Panc1 (cell line): ENCODE measurements around the gene SLITRK3. TPM values are rescaled to one million over a fixed set of nuclear protein-coding genes. Genes with fewer than 3 reads are reported as not detected.

Experiments
- ATAC-seq: fragments of 200-7000 bp; cut with Tn5 transposase; 2 replicates; pipeline ENCODE4 v1.9.1; 2020; ENCODE audit warnings: mild to moderate bottlenecking, moderate library complexity
- Bru-seq: library from RNA; stranded (reverse); fragments of 400-500 nt; gene quantifications from one replicate; lab custom pipeline; 2021; lab: Mats Ljungman, UMichigan
- BruChase-seq, 2 experiments: library from RNA; stranded (reverse); fragments of 400-500 nt; gene quantifications; one replicate each; lab custom pipeline; 2021; lab: Mats Ljungman, UMichigan
- BruUV-seq: library from RNA; stranded (reverse); fragments of 400-500 nt; replicated peaks from 2 replicates; lab custom pipeline; 2021; lab: Mats Ljungman, UMichigan
- CTCF ChIA-PET: fragments of 300-600 bp; sonication (Branson Sonifier 250); formaldehyde crosslinking; loops from one replicate; lab custom pipeline; 2022; ENCODE audit warnings: antibody characterized with exemption; lab: Charles Lee
- POLR2A ChIA-PET: fragments of 300-600 bp; sonication (Branson Sonifier 250); formaldehyde crosslinking; loops from one replicate; lab custom pipeline; 2022; ENCODE audit warnings: antibody characterized with exemption; lab: Charles Lee
- DNase-seq: peaks from one replicate; pipeline ENCODE4 v3.0.0-alpha.2; 2010; ENCODE audit warnings: low read depth, low spot score
- H3K27ac ChIP-seq: 2 replicates; pipeline ENCODE4 v1.5.1; 2011; ENCODE audit warnings: mild to moderate bottlenecking, low read length, inconsistent platforms
- H3K27me3 ChIP-seq: fragments of 200-500 bp; sonication (Bioruptor generic); 2 replicates; pipeline ENCODE4 v1.6.0; 2014; ENCODE audit warnings: low read length, inconsistent platforms; ENCODE audit not compliant: control insufficient read depth, insufficient read depth
- H3K36me3 ChIP-seq: fragments of 200-500 bp; sonication (Bioruptor generic); 2 replicates; pipeline ENCODE4 v1.5.1; 2014; ENCODE audit warnings: inconsistent platforms, mild to moderate bottlenecking, low read length, moderate library complexity; ENCODE audit not compliant: control insufficient read depth, insufficient read depth
- H3K4me1 ChIP-seq: 2 replicates; pipeline ENCODE4 v1.5.1; 2011; ENCODE audit warnings: inconsistent platforms, mild to moderate bottlenecking, low read length, moderate library complexity; ENCODE audit not compliant: control insufficient read depth, insufficient read depth
- H3K4me3 ChIP-seq, 2 experiments: 2 replicates each; pipeline ENCODE4 v1.5.1; 2011 to 2012; ENCODE audit warnings: low read depth in 2 of 2, low read length in 2 of 2, mild to moderate bottlenecking in 2 of 2, inconsistent platforms in 1 of 2, moderate library complexity in 1 of 2
- H3K9me3 ChIP-seq: fragments of 200-500 bp; sonication (Bioruptor generic); 2 replicates; pipeline ENCODE4 v1.5.1; 2014; ENCODE audit warnings: low read depth, mild to moderate bottlenecking, inconsistent platforms, low read length, moderate library complexity; ENCODE audit not compliant: control insufficient read depth, insufficient read depth
- POLR2AphosphoS5 ChIP-seq: IDR thresholded peaks from 2 replicates; pipeline ENCODE4 v1.6.1; 2012; ENCODE audit warnings: mild to moderate bottlenecking, low read depth, low read length, moderate library complexity
- SIN3A ChIP-seq: IDR thresholded peaks from 2 replicates; pipeline ENCODE4 v1.6.1; 2012; ENCODE audit warnings: low read depth, mild to moderate bottlenecking, low read length, moderate library complexity, borderline replicate concordance; ENCODE audit not compliant: insufficient read depth
- TCF7L2 ChIP-seq: IDR thresholded peaks from 2 replicates; pipeline ENCODE4 v1.6.1; 2011; ENCODE audit warnings: mild to moderate bottlenecking, low read depth, low read length, inconsistent platforms
- in situ Hi-C: cut with HindIII; loops from 2 replicates; pipeline ENCODE4 v1.10.0; 2016; ENCODE audit warnings: low sequenced_read_pairs, low pct_unique_long_range_greater_than_20kb
- intact Hi-C: fragments of 100-400 bp; cut with micrococcal nuclease; formaldehyde crosslinking; loops from one replicate; pipeline ENCODE4 v1.10.0; 2022; ENCODE audit not compliant: unreplicated experiment
- long read RNA-seq: library from polyadenylated mRNA; unstranded; transcript quantifications from one replicate; pipeline ENCODE4 v2.0.0, GENCODE V29; 2021; ENCODE audit not compliant: unreplicated experiment
- polyA plus RNA-seq: library from polyadenylated mRNA; unstranded; fragments of >200 nt; gene quantifications from one replicate; pipeline ENCODE4 v1.2.1, GENCODE V29; 2012; ENCODE audit warnings: missing spikeins; ENCODE audit not compliant: insufficient read length
- total RNA-seq: library from RNA; stranded (reverse); gene quantifications from one replicate; pipeline ENCODE4 v1.2.1, GENCODE V29; 2021; ENCODE audit not compliant: unreplicated experiment
- TF ChIP-seq, protein P1 (sequence below), 2 experiments: IDR thresholded peaks; 2 replicates each; pipeline ENCODE4 v1.6.1; 2011 to 2012; ENCODE audit warnings: low read depth in 2 of 2, control low read depth in 1 of 2, low read length in 1 of 2, mild to moderate bottlenecking in 1 of 2, moderate library complexity in 1 of 2; ENCODE audit not compliant: insufficient read depth in 1 of 2
- TF ChIP-seq, protein P2 (sequence below): fragments of 450-650 bp; IDR thresholded peaks from 2 replicates; pipeline ENCODE4 v1.5.1; 2017; ENCODE audit warnings: mild to moderate bottlenecking

The SLITRK3 gene, protein sequence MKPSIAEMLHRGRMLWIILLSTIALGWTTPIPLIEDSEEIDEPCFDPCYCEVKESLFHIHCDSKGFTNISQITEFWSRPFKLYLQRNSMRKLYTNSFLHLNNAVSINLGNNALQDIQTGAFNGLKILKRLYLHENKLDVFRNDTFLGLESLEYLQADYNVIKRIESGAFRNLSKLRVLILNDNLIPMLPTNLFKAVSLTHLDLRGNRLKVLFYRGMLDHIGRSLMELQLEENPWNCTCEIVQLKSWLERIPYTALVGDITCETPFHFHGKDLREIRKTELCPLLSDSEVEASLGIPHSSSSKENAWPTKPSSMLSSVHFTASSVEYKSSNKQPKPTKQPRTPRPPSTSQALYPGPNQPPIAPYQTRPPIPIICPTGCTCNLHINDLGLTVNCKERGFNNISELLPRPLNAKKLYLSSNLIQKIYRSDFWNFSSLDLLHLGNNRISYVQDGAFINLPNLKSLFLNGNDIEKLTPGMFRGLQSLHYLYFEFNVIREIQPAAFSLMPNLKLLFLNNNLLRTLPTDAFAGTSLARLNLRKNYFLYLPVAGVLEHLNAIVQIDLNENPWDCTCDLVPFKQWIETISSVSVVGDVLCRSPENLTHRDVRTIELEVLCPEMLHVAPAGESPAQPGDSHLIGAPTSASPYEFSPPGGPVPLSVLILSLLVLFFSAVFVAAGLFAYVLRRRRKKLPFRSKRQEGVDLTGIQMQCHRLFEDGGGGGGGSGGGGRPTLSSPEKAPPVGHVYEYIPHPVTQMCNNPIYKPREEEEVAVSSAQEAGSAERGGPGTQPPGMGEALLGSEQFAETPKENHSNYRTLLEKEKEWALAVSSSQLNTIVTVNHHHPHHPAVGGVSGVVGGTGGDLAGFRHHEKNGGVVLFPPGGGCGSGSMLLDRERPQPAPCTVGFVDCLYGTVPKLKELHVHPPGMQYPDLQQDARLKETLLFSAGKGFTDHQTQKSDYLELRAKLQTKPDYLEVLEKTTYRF
- total RNA-seq (not detected), Bru-seq, nascent RNA (not detected), BruChase-seq, experiment 1, labeled RNA remaining after a 2-hour chase (percentile 14 among the genes with signal in this experiment), BruChase-seq, experiment 2, labeled RNA remaining after a 6-hour chase (percentile 8 among the genes with signal in this experiment)
- polyA plus RNA-seq = not detected
- long read RNA-seq = 0 reads

DNA sequence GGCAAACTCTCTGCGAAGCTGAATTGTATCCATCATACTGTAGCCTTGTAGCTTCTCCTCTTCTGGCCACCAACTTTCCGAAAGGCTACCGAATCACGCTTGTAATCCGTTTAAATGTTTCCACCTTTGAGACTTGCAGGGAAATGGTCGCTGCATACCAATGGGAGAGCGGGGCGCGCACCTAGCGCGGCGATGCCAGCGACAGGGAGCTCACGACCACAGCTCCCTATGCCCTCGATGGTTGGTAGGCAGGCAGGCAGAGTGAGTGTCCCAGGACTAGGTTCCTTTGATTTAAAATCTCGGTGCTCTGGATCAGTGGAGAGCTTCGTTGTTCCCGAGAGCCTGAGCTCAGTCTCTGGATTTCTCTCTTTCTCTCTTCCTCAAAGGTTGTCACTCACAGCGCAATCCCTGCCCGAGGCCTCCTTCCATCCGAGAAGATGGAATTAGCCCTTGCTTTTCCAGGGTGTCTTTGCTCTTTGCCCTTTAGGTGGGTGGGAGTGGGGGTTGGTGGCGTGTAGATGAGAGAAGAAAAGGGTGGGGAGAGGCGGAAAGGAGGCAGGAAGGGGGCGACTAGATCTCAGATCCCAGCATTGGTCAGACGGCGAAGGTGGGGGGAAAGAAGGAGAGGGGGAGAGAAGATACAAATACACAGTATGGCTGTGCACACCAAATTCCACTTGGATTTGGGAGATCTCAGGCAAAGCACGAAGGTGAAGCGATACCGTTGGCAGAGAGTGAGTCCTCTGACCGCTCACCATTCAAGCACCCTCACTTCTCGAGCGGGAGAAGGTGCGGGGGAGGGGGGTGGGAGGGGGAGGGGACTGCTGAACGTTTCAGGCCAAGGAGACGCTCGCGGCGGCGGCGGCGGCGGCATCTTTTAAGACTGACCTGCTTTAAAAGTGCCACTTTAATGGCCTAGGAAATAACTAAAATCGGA, at the start of gene SLITRK3:
Gene SLITRK3, minus strand, starts transcription at position 745 of the 937 bp plus-strand sequence. CDS start 5,554 bp downstream, outside the sequence.
- ChIA-PET CTCF (no interaction called here), POLR2A (no interaction called here)
- H3K27me3 ChIP-seq = peaks cover 52% of the 10 kb centered on the region
- no TSS peak for BruUV-seq
- H3K9me3 ChIP-seq = no peaks in the 10 kb centered on the region
- in situ Hi-C loops (no loop called here), intact Hi-C loops (no loop called here)
- TF ChIP-seq, protein P1, sequence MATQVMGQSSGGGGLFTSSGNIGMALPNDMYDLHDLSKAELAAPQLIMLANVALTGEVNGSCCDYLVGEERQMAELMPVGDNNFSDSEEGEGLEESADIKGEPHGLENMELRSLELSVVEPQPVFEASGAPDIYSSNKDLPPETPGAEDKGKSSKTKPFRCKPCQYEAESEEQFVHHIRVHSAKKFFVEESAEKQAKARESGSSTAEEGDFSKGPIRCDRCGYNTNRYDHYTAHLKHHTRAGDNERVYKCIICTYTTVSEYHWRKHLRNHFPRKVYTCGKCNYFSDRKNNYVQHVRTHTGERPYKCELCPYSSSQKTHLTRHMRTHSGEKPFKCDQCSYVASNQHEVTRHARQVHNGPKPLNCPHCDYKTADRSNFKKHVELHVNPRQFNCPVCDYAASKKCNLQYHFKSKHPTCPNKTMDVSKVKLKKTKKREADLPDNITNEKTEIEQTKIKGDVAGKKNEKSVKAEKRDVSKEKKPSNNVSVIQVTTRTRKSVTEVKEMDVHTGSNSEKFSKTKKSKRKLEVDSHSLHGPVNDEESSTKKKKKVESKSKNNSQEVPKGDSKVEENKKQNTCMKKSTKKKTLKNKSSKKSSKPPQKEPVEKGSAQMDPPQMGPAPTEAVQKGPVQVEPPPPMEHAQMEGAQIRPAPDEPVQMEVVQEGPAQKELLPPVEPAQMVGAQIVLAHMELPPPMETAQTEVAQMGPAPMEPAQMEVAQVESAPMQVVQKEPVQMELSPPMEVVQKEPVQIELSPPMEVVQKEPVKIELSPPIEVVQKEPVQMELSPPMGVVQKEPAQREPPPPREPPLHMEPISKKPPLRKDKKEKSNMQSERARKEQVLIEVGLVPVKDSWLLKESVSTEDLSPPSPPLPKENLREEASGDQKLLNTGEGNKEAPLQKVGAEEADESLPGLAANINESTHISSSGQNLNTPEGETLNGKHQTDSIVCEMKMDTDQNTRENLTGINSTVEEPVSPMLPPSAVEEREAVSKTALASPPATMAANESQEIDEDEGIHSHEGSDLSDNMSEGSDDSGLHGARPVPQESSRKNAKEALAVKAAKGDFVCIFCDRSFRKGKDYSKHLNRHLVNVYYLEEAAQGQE (IDR thresholded peaks at IDR 0.05; ENCODE audit: insufficient read depth in 1 of 2, low read depth in 2 of 2, low read length in 1 of 2) = no peak
- TF ChIP-seq TCF7L2 (no peak; the same call in 1 of the 2 replicates), SIN3A (no peak), POLR2AphosphoS5 (no peak)
- TF ChIP-seq, protein P2, sequence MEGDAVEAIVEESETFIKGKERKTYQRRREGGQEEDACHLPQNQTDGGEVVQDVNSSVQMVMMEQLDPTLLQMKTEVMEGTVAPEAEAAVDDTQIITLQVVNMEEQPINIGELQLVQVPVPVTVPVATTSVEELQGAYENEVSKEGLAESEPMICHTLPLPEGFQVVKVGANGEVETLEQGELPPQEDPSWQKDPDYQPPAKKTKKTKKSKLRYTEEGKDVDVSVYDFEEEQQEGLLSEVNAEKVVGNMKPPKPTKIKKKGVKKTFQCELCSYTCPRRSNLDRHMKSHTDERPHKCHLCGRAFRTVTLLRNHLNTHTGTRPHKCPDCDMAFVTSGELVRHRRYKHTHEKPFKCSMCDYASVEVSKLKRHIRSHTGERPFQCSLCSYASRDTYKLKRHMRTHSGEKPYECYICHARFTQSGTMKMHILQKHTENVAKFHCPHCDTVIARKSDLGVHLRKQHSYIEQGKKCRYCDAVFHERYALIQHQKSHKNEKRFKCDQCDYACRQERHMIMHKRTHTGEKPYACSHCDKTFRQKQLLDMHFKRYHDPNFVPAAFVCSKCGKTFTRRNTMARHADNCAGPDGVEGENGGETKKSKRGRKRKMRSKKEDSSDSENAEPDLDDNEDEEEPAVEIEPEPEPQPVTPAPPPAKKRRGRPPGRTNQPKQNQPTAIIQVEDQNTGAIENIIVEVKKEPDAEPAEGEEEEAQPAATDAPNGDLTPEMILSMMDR = no peak
- H3K27ac ChIP-seq = no peak within 1 kb of the TSS
- H3K4me1 ChIP-seq = peaks cover 19% of the 10 kb centered on the region
- H3K36me3 ChIP-seq = no peaks in the 10 kb centered on the region
- no peak for DNase-seq
- peak; percentile 64 for ATAC-seq
- H3K4me3 ChIP-seq = peak within 1 kb of the TSS; percentile 33 to 54

DNA sequence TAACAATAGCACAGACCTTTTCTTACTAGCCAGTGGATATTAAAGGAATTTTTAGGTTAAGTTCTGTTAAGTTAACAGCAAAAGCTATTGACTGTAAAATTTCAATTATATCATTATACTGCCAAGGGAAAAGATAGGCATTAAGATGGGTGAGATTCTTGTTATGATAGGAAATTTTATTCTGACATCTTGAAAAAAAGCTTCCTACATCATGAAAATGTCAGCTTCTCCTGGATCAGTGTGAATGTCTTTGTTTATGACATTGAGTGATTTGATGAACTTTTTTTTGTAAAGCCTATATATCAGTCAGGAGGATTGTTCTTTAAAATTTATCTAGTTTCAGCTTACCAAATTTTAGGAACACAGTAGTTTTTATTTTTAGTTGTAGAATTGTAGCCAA, 47.4 kb upstream of the SLITRK3 start:
- Histone ChIP-seq H3K36me3 (no peaks in the 10 kb centered on the region), H3K27me3 (no peaks in the 10 kb centered on the region), H3K4me3 (no peak overlapping the region), H3K27ac (no peak overlapping the region), H3K4me1 (no peaks in the 10 kb centered on the region), H3K9me3 (peaks cover 6% of the 10 kb centered on the region; the same call in 1 of the 2 replicates)
- intact Hi-C loops = no loop called here
- no peak for DNase-seq
- CTCF ChIA-PET = no interaction called here
- POLR2A ChIA-PET = no interaction called here
- TF ChIP-seq, protein P1 (IDR thresholded peaks at IDR 0.05; ENCODE audit: insufficient read depth in 1 of 2, low read depth in 2 of 2, low read length in 1 of 2) = no peak
- TF ChIP-seq TCF7L2 (no peak), SIN3A (no peak)
- no peak for ATAC-seq
- in situ Hi-C loops = no loop called here
- BruUV-seq = no TSS peak
